ENCODE data around the gene GARIN1A.

DNA sequence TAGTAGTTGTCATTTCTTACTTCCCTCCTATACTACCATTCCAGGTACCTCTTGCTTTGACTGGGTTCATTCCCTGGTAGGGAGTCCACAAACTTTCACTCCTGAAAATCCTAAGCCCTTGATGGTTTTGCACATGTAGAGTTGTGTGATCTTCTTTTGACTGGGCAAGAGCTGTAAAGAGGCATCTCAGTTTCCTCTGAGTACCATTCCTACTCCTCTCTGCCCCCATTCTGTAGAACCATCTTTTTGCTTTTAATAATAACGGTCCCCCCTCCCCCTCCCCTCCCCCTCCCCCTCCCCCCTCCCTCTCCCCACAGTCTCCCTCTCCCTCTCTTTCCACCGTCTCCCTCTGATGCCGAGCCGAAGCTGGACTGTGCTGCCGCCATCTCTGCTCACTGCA is 16.4 kb downstream of the GARIN1A start:
- TF ChIP-seq POLR2A (IDR thresholded peaks at IDR 0.05; ENCODE audit: low read length): no peak
- no peak for TF ChIP-seq GATA1 (IDR thresholded peaks at IDR 0.05; ENCODE audit: low read depth, low read length)

Data from erythroblast (primary cell).